IPS-NIHi11 (cell line): ENCODE data around the gene ZNF667.

Source experiments
- DNase-seq: peaks from one replicate; pipeline ENCODE4 v3.0.0; 2012; ENCODE audit warnings: mixed read lengths, low spot score

ZNF667 gene

GRCh38 chr19:56476651-56477428 lies at the start of gene ZNF667:
Gene ZNF667, minus strand, starts transcription at chr19:56477345. Its CDS starts 14,975 bp downstream, at chr19:56462370.
- DNase-seq = no peak

GRCh38 chr19:56525214-56525860 lies 48.2 kb upstream of the ZNF667 start:
- DNase-seq = no peak

GRCh38 chr19:56508290-56508778 lies 31.2 kb upstream of the ZNF667 start:
- DNase-seq = no peak

- DNase-seq = peak; percentile 92
Observed at GRCh38 chr19:56507446-56508289, 30.5 kb upstream of the ZNF667 start, which contains the start of gene ZNF471. Gene ZNF471, plus strand, starts transcription at chr19:56507855. Its CDS starts 3,717 bp downstream, at chr19:56511572.

GRCh38 chr19:56504581-56504980 lies 27.4 kb upstream of the ZNF667 start:
- DNase-seq = no peak

GRCh38 chr19:56491399-56491798 lies 14.3 kb upstream of the ZNF667 start:
- no peak for DNase-seq

GRCh38 chr19:56477429-56478338 lies 539 bp upstream of the ZNF667 start:
- DNase-seq = peak; percentile 72

GRCh38 chr19:56476093-56476492 lies 1.1 kb downstream of the ZNF667 start:
- DNase-seq = no peak

- DNase-seq = no peak
Observed at GRCh38 chr19:56474308-56474707, 2.8 kb downstream of the ZNF667 start.

- no peak for DNase-seq
Observed at GRCh38 chr19:56441206-56441792, 35.8 kb downstream of the ZNF667 start.

GRCh38 chr19:56423985-56424353 lies 53.2 kb downstream of the ZNF667 start:
- DNase-seq = no peak

GRCh38 chr19:56423276-56423984 lies 53.7 kb downstream of the ZNF667 start:
- DNase-seq = no peak

- no peak for DNase-seq
Observed at GRCh38 chr19:56405062-56405461, 72.1 kb downstream of the ZNF667 start.

- DNase-seq = no peak
Observed at GRCh38 chr19:56404705-56405056, 72.5 kb downstream of the ZNF667 start.

- peak; percentile 93 for DNase-seq
Observed at GRCh38 chr19:56403764-56404704, 73.1 kb downstream of the ZNF667 start, which contains the start of gene ZNF583. Gene ZNF583, plus strand, starts transcription at chr19:56404332. Its CDS starts 2,783 bp downstream, at chr19:56407115.

GRCh38 chr19:56403261-56403660 lies 73.9 kb downstream of the ZNF667 start:
- no peak for DNase-seq

- no peak for DNase-seq
Observed at GRCh38 chr19:56400485-56400884, 76.7 kb downstream of the ZNF667 start.

GRCh38 chr19:56398809-56399208 lies 78.3 kb downstream of the ZNF667 start:
- DNase-seq = no peak
